GM19463 (cell line): ENCODE data around the gene PTPRG.

Experiments used
- ATAC-seq: cut with Tn5 transposase; IDR thresholded peaks from one replicate; pipeline ENCODE4 v1.9.1; 2021; ENCODE audit warnings: mild to moderate bottlenecking, moderate library complexity; ENCODE audit not compliant: unreplicated experiment

Gene PTPRG

DNA sequence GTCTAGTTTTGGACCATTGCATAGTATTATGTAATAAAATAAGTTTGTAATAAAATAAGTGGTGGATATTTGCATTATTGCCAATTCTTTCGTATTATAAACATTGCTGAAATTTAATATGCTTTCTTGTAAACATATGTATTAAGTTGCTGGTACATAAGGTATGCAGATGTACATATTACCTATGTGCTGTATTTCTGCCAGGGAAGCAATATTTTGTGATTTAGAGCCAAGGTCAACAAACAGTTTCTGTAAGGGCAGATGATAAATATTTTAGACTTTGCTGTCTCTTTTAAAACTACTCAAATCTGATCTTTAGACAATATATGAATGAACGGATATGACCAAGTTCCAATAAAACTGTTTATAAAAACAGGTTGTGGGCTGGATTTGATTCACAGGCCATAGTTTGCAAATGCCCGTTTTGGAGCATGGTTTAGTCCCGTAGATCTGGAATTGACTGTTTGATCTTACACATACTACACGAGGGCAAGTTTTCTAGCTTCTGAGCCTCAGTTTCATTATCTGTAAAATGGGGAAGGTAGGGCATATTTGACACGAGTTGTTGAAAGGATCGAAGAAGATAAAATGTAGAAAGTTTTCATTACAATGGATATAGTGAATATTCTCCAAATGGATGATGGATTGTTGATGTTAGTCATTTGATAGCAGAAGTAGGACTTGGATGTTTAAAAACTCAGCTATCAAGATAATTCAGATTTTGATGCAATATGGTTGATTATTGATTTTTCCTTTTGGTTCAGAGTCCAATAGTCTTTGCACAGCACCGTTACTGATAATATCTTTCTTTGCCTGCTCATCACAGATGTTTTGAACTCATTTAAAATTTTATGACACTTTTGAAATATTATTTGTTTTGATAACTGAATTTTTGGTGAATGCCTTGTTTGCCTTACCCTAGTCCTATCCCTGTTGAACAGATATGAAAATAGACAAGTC, 417.4 kb downstream of the PTPRG start:
- ATAC-seq, result no peak

DNA sequence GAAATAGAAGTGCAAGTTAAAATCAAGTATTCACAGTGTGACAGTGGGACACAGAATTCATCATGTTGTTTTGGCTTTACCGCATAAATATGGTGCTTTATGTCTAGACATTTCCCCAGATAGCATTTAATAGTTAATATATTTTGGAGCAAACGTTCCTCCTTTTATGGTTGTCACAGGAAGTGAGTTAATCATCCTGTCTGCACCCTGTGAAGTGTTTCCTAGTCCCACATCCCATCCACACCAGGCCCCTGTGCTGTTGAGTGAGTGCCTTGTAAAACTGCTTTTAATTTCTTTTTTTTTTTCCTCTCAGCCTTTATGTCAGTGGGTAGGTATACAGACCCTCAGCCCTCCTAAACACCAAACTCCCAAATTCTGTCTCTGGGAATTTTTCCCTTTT, 418.3 kb downstream of the PTPRG start:
- no peak for ATAC-seq

DNA sequence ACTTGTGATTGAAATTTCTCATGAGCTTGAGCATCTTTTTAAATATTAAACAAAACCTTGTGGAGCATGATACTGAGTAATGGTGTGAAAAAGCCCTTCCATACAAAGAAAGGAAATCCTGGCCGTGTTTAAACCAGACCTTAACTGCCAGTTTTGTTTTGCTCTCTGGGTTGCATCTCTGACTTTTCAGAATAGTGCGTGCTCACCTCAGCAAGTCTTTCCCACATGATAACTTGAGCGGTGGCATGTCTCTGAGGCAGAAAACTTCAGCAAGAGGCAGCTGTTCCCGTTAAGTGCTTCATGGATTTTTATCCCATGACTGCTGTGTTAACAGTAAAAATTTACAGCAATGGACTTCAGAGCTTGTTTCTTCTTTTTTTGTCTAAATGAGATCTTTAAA, 418.7 kb downstream of the PTPRG start:
- no peak for ATAC-seq

DNA sequence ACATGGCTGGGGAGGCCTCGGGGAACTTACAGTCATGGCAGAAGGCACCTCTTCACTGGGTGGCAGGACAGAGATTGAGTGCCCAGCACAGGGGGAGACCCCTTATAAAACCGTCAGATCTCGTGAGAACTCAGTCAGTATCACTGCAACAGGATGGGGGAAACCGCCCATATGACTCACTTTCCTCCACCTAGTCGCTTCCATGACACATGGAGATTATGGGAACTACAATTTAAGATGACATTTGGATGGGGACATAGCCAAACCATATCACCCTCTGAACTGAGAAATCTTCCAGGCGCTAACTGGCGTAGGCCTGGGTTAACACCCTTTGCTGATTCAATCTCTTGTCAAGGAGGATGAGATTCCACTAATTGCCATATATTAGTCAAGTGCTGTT, 419.7 kb downstream of the PTPRG start:
- ATAC-seq, result no peak

DNA sequence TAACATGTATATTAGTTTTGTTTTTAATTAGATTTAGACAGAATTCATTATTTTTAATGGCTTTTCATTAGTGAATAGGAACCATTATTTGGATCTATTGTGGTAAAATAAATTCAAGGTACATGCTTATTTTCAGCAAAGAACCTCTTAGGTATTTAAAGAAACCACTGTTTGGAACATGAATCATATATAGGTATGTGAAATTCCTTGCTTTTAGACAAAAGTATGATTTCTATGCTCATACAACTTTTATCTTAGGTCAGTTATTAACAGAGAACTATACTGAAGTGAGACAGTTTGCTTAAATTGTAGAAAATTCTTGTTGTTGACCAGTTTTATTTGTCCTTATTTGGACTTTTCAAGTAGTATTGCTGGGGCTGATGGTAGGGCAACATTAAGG, 422.1 kb downstream of the PTPRG start:
- ATAC-seq, result no peak

DNA sequence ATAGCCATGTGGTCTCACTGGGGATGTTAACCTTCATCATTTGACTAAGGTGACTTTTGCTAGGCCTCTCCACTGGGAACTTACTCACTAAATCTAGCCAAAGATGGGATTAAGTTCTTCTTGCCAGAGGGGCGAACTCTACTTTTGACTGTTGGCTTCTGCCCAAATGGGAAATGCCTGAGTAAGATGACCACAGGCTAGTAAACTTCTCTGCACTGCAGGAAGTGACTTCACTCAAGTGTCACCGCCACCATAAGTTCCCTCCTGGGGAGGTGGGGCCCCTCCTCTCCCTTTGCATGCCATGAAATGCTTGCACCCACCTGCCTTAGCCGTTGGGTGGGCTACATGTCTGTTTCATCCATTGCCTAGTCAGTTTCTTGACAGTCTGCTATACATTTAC, 423.6 kb downstream of the PTPRG start:
- ATAC-seq, result no peak

DNA sequence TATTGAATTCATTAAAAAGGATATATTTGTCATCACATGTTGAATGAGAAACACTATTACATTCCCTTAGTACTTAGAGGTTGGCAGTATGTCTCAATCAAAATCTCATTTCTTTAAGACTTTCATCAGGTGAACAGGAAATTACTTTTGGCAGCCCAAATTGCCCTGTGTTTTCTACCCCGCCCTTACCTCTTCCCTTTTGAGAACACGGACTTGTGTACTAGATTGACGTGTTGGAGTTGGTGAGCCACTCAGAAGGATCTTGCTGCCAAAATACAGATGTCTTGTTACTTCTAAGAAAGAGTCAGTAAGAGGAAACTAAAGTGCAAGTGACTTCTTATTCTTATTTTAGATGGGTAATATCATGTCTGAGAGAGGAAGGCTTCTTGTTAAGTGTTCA, 425.1 kb downstream of the PTPRG start:
- ATAC-seq, result no peak

DNA sequence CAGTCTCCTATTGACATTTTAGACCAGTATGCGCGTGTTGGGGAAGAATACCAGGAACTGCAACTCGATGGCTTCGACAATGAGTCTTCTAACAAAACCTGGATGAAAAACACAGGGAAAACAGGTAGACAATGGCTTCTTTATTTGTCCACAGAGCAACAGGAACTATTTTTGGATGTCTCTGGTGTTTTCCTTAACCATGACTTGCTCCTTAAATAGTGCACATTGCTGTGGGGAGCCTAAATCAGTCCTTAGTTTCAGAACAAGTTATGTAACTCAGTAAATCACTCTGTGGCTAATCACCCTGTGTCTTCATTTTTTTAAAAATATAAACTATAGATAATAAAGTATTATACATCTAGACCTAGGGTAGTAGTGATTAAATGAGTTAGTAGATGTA, 428.3 kb downstream of the PTPRG start:
- ATAC-seq, result no peak

DNA sequence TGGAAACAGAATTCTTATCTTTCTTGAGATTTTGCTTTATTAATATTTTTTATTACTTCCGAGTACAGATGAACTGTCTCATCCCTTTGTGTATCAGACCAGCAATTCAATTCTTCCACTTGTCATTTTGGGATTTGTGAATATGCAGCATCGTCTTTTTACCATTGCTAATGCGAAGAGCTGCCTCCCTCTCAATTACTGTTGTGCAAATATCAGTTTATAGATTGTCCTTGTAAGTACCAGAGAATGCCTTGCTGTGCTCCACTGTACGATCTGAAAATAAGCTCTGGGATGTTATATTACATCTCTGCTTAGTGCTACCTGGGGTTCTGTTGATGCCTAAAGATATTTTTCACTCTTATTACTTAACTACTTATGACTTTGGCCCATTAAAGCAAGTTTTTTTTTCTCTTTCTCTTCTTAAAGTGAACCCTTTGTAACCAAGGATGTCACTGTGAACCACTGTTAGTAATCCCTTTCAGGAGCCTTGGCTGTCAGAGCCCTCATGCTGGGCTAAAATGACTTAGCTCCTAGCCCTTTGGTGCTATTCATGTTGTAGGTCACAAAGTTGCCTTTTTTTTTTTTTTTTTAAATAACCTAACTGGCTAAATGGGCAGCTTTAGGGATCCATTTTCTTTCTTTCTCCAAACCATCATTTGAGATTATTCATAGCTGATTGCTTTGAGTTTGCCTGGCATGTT, 429.1 kb downstream of the PTPRG start:
- ATAC-seq, result no peak

DNA sequence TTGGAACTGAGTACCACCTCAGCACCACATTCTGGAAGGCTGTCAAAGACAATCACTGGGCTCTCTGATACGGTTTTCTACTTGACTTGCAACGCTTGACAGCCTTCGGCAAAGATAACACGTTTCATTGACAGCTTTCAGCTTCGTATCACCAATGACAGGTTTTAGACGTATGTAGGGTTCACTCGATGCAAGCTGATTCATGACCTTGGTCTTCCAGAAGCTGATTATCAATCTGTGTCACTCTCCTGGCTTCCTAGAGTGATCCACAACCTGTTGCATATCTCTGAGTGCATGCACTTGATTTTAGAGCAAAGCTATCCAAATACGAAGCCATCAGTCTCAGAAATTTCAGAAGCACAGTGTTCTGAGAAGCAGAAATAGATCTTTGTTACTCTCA, 430.3 kb downstream of the PTPRG start:
- ATAC-seq, result no peak

DNA sequence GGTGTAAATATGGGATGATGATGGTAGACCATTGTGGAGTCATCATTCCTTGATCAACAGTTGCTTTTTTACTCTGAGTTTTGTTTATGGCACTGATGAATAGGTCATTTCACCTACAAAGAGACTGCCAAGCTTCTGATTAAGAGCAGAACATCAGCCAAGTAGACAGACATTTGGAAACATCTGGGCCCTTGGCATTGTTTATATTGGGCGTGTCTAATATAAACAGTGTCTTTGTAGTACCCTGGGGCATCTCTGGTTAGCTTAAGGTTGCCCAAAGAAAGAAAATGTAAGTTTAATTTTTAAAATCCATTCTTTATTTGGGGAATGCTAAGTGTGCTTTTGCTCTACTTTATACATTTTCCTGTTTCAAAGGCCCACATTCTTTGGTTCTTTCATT, 435.0 kb downstream of the PTPRG start:
- no peak for ATAC-seq

DNA sequence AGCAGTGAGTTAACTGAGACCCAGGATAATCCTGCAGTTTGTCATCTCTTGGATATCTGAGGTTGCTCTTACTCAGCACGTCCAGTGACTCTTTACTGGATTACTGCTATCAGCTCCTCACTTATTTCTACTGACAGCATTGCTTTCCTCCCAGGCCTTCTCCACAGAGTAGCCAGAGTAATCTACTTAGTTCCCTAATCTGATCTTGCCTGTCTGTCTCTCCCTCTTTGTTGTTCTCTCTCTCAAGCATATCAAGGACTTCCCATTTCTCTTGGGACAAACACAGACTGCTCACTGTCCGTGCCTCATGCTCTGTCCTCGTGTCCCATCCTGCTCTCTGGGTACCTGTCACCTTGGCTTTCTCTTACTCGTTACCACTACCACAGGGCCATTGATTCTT, 435.7 kb downstream of the PTPRG start:
- no peak for ATAC-seq

DNA sequence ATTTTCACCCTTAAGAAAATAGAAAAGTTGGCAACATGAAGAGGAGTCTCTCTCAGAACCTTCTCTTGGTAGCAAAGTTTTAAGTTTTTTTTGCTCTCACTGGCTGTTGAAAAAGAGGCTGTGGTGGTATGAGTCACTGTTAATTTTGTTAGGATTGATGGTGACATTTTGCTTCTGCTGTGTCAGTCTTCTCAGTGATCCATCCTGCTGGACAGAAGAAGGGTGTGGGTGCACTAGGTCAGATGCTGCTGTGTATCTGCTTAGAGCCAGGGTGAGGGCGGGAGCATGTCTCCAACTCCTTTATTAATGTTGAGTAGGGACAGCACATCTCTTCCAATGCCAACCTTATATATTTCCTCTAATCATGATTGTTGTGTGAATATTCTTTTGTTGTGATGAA, 442.5 kb downstream of the PTPRG start:
- ATAC-seq, result no peak

DNA sequence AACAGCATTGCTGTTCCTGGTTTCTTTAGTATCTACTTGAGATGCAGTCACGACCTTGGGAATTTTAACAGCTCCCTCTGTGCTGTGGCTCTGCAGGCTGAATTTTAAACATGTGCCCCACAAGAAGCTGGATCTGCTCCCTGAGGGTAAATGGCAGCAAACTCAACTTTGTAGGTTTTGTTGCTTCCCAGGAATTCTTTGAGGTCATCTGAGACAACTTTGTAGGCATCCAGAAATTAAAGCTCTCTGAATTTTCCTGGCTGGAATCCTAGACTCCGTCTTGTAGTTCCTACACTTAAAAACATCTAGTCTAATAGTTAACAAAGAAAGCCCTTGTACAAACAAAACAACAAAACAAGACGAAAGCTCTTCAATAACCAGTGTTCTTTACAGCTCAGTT, 445.7 kb downstream of the PTPRG start:
- ATAC-seq, result no peak

DNA sequence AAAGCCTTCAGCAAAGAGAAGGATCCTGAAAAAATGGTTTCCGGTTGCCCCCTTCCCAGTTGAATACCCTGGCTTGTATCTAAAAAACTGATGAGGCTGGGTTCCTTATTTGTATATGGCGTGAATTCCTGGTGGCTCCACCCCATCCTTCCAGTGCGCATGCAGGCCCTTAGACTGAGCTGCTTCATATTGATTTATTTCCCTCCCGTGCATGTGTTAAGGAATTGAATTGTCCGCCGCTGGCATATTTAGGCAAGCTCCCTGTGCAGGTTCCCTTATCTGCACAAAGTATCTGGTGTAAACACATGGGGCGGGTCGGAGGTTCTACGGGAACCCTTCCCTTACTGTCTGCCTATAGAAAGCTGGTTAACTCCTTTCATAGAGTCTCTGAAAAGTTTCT, 449.6 kb downstream of the PTPRG start:
- no peak for ATAC-seq

DNA sequence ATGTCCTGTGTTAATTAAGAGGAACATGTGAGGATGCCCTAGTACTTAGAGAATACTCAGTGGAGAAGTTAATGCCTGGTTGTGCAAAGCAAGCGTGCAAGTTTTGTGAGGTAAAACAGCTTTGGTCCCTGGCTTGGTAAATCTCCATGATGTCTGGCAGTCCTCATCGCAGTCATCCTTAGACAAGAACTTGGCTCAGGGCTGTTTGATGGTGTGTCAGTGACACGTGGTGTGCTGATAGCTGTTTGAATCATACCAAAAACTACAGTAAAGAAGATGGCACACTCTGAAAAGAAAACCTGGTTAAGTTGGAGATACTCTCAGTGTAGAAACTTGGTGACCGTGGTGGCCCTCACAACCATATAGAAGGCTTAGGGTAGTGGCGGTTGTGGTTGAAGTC, 450.3 kb downstream of the PTPRG start:
- ATAC-seq, result no peak

DNA sequence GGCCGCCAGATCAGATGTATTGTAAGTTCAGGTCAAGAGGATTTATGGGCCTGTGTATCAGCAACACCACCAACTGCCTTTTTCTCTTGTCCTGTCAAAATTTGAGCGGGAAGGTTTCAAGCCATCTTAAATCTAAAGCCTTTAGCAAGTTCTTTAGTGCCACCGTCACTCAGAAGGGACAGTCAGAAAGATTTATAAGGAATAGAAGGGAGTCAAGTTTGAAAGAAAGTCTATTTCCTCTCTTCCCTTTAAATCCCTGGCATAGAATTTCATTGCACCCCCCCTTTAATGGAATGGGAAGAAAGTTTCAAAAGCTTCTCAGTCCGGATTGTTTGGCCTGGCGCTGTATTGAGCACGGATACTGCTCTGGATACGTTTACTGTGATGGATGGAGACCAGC, 452.6 kb downstream of the PTPRG start:
- no peak for ATAC-seq

DNA sequence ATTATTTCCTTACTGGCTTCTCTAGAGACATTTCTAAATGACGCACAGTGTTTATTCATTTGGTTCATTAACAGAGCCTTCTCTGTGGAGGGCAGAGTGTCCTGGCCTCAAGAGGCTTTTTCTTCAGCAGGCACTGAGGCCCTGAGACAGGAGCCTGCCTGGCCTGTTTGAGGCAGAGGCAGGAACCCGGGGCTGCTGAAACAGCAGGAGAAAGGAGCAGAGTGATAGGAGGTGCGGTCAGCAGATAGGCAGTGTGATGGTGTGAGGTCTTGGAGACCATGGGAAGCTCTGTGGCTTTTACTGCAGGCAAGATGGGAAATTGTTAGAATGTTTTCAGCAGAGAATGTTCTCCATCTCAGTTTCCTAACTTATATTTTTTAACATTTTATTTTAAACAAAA, 453.7 kb downstream of the PTPRG start:
- ATAC-seq, result no peak

DNA sequence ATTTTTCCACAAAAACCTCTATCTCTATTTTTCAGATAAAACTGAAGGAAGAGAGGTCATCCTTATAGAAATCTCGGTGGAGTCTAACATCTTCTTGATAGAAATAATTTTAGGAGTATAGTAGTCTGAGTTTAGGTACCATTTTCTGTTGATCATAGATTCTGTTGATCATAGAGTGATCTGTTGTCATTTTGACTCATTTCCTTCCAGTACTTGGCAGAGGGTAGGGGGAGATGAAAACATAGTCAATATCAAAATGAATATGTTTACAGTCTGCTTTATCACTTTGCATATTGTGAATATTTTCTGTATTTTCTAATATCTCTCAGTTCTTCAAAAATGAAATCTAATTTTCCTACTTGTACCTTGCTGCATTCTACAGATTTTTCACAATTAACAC, 458.5 kb downstream of the PTPRG start:
- no peak for ATAC-seq

DNA sequence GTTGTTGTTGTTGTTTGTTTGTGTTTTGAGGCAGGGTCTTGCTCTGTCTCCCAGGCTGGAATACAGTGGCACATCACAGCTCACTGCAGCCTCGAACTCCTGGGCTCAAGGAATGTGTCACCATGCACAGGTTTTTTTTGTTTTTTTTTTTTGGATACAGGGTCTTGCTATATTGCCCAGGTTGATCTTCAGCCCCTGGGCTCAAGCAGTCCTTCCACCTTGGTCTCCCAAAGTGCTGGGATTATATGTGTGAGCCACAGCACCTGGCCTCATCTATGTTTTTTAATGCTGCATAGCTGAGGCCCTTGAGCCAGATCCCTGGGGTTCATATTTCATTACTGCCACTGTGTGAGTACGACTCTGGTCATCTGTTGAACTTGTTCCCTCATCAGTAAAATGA, 459.3 kb downstream of the PTPRG start:
- no peak for ATAC-seq

DNA sequence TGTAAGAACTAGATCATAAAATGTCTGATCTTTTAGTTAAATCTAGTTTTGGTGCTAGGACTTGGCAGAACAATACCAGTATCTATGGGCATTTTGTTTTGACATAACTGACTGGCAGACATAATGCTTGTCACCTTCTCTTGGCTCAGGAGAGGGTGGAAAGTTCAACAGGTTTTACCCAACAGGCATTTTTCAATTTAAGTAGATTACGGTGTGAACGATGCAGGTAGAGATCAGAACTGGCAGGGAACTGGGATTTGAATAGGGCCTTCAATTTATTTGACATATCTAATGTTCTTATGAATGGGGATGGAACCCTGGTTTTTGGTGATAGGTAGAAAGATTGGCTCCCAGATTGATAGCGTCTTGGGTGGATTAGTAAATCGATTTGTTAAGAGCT, 460.9 kb downstream of the PTPRG start:
- no peak for ATAC-seq

DNA sequence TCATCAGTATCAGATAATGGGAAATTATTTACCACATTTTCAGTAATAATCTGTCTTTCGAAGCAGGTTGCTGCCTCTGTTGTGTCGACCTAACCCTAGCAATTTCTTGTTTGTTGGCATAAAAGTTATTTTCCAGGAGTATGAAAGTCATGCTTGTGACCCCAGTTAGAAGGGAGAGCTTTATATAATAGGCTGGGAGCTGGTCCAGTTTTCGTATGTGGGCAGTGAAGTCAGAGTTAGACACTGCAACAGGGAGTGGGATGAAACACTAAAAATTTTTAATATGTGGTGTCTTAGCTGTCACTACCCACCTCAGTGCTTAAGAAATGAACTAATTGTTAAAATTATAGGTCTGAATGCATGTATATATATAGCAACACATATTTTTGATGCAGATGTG, 463.5 kb downstream of the PTPRG start:
- no peak for ATAC-seq
